Skeletal muscle tissue (tissue), 4 donors: ENCODE measurements around the gene PUDP. TPM values are rescaled to one million over a fixed set of nuclear protein-coding genes. Genes with fewer than 3 reads are reported as not detected.

Experiments
- H3K27ac ChIP-seq: one replicate; pipeline ENCODE4 v1.7.0; 2013; ENCODE audit warnings: mild to moderate bottlenecking, low read depth, low read length, inconsistent platforms
- H3K27me3 ChIP-seq, 3 donors: one replicate each; pipeline ENCODE4 v1.7.0; 2013; ENCODE audit warnings: low read length in 3 of 3; ENCODE audit not compliant: control insufficient read depth in 3 of 3, insufficient read depth in 3 of 3
- H3K36me3 ChIP-seq, 3 donors: one replicate each; pipeline ENCODE4 v1.7.0; 2013; ENCODE audit warnings: low read length in 3 of 3; ENCODE audit not compliant: control insufficient read depth in 3 of 3, insufficient read depth in 3 of 3
- H3K4me1 ChIP-seq, 3 donors: one replicate each; pipeline ENCODE4 v1.7.0; 2013; ENCODE audit warnings: low read length in 3 of 3, mild to moderate bottlenecking in 3 of 3; ENCODE audit not compliant: control insufficient read depth in 3 of 3, insufficient read depth in 3 of 3
- H3K4me3 ChIP-seq, 3 donors: one replicate each; pipeline ENCODE4 v1.7.0; 2013; ENCODE audit warnings: low read length in 3 of 3
- H3K9ac ChIP-seq, 3 donors: one replicate each; pipeline ENCODE4 v1.7.0; 2013; ENCODE audit warnings: low read length in 3 of 3, mild to moderate bottlenecking in 3 of 3, moderate library complexity in 2 of 3, low read depth in 1 of 3
- H3K9me3 ChIP-seq, 3 donors: one replicate each; pipeline ENCODE4 v1.7.0; 2013; ENCODE audit warnings: low read length in 3 of 3; ENCODE audit not compliant: control insufficient read depth in 3 of 3
- total RNA-seq: library from RNA; depleted of rRNA; stranded (reverse); fragments of >200 nt; gene quantifications from one replicate; pipeline ENCODE4 v1.2.3, GENCODE V29; 2014
- donor health status: Osteomylitis.

PUDP gene
- total RNA-seq, 1 donor from 2014 or later: 15.1 TPM

DNA sequence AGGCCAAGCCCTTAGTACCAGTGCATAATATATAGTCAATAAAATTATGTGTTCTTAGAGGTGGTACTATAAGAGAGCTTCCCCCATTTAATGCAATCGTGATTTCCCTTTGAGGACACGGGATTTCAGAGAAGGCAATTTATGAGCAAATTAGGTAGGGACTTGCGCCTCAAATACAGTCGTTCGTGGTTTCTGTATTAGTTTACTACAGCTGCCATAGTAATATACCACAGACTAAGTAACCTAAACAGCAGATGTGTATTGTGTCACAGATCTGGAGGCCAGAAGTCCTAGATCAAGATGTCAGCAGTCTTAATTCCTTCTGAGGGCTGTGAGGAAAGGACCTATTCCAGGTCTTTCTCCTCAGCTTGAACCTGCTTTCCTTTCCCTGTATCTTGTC, 1.5 kb upstream of the PUDP start:
- no peak overlapping the region for H3K4me3 ChIP-seq
- no peaks in the 10 kb centered on the region for H3K9me3 ChIP-seq
- peaks cover 0 to 12% (median 2%) of the 10 kb centered on the region in 3 donors for H3K4me1 ChIP-seq
- H3K9ac ChIP-seq: no peak overlapping the region
- no peaks in the 10 kb centered on the region for H3K36me3 ChIP-seq
- H3K27ac ChIP-seq: no peak overlapping the region
- H3K27me3 ChIP-seq: no peaks in the 10 kb centered on the region

DNA sequence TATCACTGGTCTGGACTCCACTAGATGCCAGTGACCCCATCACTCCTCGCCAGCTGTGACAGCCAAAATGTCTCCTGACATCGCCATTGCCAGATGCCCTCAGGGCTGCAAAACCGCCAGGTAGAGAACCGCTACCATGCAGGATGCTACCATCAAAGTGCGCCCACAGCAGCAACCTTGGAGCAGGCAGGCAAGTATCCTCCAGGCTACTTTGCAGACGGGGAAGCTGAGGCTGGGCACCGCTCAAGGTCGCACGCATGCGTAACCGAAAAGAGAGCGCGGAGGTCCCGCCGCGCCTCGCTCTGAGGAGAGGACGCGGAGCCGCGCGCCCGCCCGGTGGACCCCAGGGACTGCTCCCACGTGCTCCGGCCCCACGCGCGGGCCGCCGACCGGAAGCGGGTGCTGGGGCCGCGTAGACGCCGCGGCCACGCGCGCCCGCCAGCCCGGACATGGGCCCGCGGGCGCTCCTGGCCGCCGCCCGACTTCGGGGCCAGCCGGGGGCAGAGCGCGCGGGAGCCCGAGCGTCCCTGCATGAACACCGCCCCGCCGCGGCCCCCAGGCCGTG, 458 bp downstream of the PUDP start, which contains the start of gene STS:
Gene STS (plus strand): TSS at position 300 of the 565 bp plus-strand sequence. CDS start 105,488 bp downstream, outside the sequence.
- H3K36me3 ChIP-seq: no peaks in the 10 kb centered on the region
- peak within 1 kb of the TSS; percentile 76 to 84 (median 82) for H3K9ac ChIP-seq
- H3K27me3 ChIP-seq: no peaks in the 10 kb centered on the region
- no peaks in the 10 kb centered on the region for H3K9me3 ChIP-seq
- peak within 1 kb of the TSS; percentile 80 for H3K27ac ChIP-seq
- H3K4me1 ChIP-seq: peaks cover 0 to 20% (median 2%) of the 10 kb centered on the region in 3 donors
- H3K4me3 ChIP-seq: peak within 1 kb of the TSS; percentile 84 to 97 (median 92)

DNA sequence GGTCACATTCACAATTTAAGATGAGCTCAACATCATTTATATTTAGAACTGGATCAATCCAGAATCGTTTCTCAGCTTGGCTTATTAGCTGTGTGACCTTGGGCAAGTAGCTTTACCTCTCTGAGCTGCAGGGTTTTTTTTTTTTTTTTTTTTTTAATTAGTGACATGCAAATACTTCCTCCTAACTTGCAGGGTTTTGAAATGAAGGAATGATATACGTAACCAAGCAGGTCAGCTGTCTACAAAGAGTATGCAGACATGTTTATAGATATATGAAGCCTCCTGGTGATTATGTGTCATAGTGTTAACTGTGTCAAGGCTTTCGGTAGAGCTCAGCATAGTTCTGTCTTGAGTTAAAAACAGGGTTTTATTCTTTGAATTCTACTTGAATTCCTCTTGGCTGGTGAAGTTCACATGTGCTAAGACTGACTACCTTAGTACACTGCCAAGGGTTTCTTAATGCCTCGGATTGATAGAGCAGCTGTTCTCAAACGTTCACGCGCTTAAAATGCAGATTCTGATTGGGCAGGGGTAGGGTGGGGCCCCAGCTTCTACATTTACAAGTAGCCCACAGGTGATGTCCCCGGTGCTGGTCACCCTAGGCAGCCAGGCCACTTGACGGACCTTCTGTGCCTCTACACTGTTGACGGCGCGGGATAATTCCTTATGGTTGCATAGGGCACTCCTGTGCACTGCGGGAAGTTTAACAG, 1.1 kb downstream of the PUDP start:
- Histone ChIP-seq H3K36me3 (no peaks in the 10 kb centered on the region), H3K4me1 (peaks cover 0 to 20% (median 2%) of the 10 kb centered on the region in 3 donors), H3K27me3 (no peaks in the 10 kb centered on the region), H3K4me3 (peak overlapping the region; percentile 84 to 97 (median 88)), H3K9ac (peak overlapping the region; percentile 71 to 84 (median 76)), H3K9me3 (no peaks in the 10 kb centered on the region), H3K27ac (peak overlapping the region; percentile 80)

DNA sequence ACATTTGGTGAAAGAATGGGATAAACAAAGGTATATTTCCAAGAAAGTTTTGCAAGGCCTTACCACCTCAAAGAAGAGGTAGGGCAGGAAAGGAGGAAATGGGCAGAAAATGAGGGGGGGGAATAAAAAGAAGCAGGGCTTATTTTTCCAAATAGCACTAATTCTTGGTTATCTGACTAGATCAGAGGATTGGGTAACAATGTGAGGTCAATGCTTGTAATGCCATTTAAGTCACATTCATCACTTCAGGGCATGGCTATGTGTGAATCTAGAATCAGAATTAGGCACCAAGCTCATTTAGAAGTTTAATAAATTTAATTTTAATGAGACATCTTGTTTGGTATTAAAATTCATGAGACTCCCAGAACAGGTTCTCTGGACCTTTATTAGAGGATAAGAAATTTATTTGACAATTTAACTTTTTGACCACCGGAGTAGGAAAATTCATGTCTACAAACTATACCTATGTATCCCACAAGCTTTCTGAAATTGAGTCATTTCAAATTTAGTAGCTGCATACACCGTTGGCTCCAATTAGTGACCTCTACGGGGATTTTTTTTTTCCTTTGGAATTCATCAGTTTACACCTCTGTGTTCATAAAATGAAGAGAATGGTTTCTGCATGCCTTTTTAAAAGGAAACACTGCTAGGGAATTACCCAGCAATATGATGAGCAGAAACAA, 1.8 kb downstream of the PUDP start:
- H3K36me3 ChIP-seq: no peaks in the 10 kb centered on the region
- peaks cover 0 to 20% (median 2%) of the 10 kb centered on the region in 3 donors for H3K4me1 ChIP-seq
- H3K27ac ChIP-seq: no peak overlapping the region
- H3K9me3 ChIP-seq: no peaks in the 10 kb centered on the region
- H3K9ac ChIP-seq: no peak overlapping the region
- H3K4me3 ChIP-seq: no peak overlapping the region
- H3K27me3 ChIP-seq: no peaks in the 10 kb centered on the region

DNA sequence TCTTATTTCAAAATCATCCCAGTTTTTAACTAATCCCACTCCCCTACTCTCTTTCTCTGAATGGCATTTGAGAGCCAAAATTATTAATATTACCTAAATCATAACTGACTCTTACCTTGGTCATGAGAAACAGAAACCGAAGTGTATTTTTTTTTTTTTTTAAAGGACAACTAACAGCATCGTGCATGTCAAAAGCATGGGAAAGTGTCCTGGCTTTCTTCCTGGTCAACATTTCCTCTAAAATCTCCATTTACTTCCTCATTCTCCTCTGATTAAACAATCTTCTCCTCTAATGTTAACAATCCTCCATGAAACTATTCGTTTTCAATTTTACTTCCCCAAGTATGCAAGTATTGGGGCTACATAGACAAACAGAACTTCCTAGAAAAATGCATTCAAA, 2.5 kb downstream of the PUDP start:
- Histone ChIP-seq H3K36me3 (no peaks in the 10 kb centered on the region), H3K9me3 (no peaks in the 10 kb centered on the region), H3K9ac (no peak overlapping the region), H3K27ac (no peak overlapping the region), H3K4me3 (no peak overlapping the region), H3K27me3 (no peaks in the 10 kb centered on the region), H3K4me1 (peaks cover 0 to 20% (median 2%) of the 10 kb centered on the region in 3 donors)

DNA sequence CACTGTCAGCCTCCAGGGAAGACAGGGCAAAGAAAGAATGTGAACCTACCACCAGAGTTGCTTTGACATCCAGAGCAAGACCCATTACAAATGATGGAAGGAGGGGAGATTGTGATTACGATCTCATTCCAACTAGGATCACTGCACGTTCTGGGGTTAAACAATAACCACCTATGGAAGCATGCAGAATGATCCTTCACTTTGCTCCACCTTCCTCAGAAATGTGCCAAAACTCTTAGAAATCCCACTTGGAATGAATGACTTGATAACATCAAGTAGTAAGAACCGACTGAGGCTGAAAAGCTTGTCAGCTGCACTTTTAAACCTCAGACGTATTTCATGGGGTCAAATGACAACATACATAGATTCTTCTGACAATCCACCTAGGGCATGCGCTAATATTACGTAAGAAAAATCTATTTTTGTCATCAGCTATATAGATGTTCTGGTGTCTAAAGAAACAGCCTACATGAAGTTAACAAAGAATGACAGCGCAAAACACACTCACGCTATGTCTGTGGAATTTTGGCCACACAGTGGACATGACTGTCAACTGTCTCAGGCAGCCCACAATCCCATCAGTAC, 3.9 kb downstream of the PUDP start:
- peaks cover 0 to 29% (median 5%) of the 10 kb centered on the region in 3 donors for H3K4me1 ChIP-seq
- no peak overlapping the region for H3K9ac ChIP-seq
- H3K27me3 ChIP-seq: no peaks in the 10 kb centered on the region
- H3K9me3 ChIP-seq: no peaks in the 10 kb centered on the region
- no peaks in the 10 kb centered on the region for H3K36me3 ChIP-seq
- H3K4me3 ChIP-seq: no peak overlapping the region
- no peak overlapping the region for H3K27ac ChIP-seq

DNA sequence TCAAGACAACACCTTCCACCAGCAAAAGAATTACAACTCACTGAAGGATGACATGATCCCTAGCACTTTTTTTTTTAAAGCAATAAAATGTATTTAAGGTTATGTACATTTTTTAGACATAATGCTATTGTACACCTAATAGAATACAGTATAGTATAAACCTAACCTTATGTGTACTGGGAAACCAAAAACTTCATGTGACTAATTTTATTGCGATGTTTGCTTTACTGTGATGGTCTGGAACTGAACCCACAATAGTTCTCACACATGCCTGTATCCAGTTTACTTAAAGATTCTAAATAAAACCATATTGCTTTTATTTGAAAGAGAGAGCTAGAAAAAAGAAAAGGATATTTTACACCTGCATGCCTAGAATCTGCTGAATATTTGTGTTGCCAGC, 4.9 kb downstream of the PUDP start:
- H3K36me3 ChIP-seq: no peaks in the 10 kb centered on the region
- no peak overlapping the region for H3K9ac ChIP-seq
- no peaks in the 10 kb centered on the region for H3K27me3 ChIP-seq
- no peaks in the 10 kb centered on the region for H3K9me3 ChIP-seq
- no peak overlapping the region for H3K4me3 ChIP-seq
- H3K27ac ChIP-seq: no peak overlapping the region
- H3K4me1 ChIP-seq: peaks cover 0 to 24% (median 5%) of the 10 kb centered on the region in 3 donors

DNA sequence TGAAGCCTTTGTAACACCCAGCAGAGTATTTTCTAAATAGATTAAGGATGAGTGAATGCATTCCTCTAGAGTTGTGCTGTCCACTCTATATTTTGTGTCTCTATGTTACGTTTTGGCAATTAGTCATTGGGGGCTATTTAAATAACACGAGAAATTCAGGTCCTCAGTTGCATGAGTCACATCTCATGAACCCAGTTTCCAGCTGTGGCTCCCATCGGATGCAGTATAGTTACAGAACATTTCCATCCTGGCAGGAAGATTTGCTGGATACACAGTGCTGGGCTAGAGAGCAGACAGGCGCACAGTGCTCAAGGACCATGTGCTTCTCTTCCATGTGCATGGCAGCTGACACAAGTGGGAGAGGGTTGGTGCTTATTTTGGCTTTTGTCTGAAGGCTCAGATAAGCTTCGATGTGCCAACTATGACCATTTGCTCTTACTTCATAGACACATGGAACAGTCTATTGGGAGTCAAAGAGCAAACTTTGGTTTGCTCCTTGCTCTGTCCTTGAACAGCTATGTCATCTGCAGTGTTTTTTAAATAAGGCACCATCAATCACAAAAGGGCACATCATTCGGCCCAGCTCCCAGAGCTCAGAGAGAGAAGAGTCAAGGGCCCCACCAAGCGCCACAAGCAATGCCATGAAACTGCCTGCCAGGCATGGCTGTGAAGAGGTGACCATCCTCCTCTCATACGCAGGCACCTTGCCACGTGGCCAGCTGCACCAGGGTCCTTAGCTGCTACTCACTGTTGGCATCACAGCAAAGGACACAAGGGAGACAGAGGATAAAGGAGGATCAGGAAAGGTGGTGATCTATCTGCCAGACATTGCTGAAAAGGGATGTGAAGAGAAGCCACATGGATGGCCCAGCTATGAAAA, 8.5 kb downstream of the PUDP start:
- Histone ChIP-seq H3K36me3 (no peaks in the 10 kb centered on the region), H3K4me1 (peaks cover 0 to 22% (median 3%) of the 10 kb centered on the region in 3 donors), H3K27ac (no peak overlapping the region), H3K27me3 (no peaks in the 10 kb centered on the region), H3K9me3 (no peaks in the 10 kb centered on the region), H3K9ac (no peak overlapping the region), H3K4me3 (no peak overlapping the region)

DNA sequence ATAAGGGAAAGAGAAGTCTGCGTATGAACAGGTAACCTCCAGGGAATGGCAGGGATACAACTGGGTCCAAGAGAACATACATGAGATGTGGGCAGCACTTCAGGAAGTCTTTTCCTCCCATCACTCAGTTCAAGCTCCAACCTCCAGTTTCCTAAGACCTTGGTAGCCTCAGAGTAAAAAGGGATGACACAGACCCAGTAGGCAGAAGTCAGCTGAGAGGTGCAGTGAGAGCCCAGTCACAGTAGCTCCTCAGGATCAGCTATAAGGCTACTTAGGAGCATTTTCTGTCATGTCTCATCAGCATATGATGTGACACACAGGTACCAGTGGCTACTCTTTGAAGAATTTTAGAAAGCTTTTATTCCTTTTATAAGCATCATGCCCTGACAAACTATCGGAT, 13.0 kb downstream of the PUDP start:
- Histone ChIP-seq H3K27me3 (no peaks in the 10 kb centered on the region), H3K36me3 (no peaks in the 10 kb centered on the region), H3K9ac (no peak overlapping the region), H3K4me1 (peaks cover 11 to 27% (median 18%) of the 10 kb centered on the region in 3 donors), H3K4me3 (no peak overlapping the region), H3K9me3 (no peaks in the 10 kb centered on the region), H3K27ac (no peak overlapping the region)
